Ovary (tissue), 9 donors: ENCODE measurements around the gene CABP2. TPM values are rescaled to one million over a fixed set of nuclear protein-coding genes. Genes with fewer than 3 reads are reported as not detected.

ENCODE experiments used
- DNase-seq, 5 donors: peaks; one replicate each; pipeline ENCODE4 v3.0.0-alpha.2; 2019 to 2020
- H3K27ac ChIP-seq, 2 donors: fragments of 200-600 bp; one replicate each; pipeline versions ENCODE4 v1.5.1 to v1.8.0; 2019 to 2022
- H3K27me3 ChIP-seq: fragments of 200-600 bp; one replicate; pipeline ENCODE4 v1.8.0; 2022
- H3K36me3 ChIP-seq: fragments of 200-600 bp; sonication (generic); one replicate; pipeline ENCODE4 v1.5.1; 2019
- H3K4me1 ChIP-seq: one replicate; pipeline ENCODE4 v1.8.1; 2013; ENCODE audit warnings: mild to moderate bottlenecking, moderate library complexity; ENCODE audit not compliant: insufficient read depth
- H3K4me3 ChIP-seq: fragments of 200-600 bp; sonication (generic); one replicate; pipeline ENCODE4 v1.5.1; 2017
- H3K9me3 ChIP-seq, 2 donors: fragments of 200-600 bp in 1 of 2; sonication (generic) in 1 of 2; one replicate each; pipeline versions ENCODE4 v1.5.1 to v1.8.1; 2013 to 2019; ENCODE audit warnings: mild to moderate bottlenecking in 1 of 2, moderate library complexity in 1 of 2
- CTCF ChIP-seq, 3 donors: fragments of 450-650 bp in 2 of 3; fragments of 200-600 bp in 1 of 3; IDR thresholded peaks; one replicate each; pipeline versions ENCODE4 v1.5.1 to v1.8.0; 2016 to 2022; ENCODE audit warnings: antibody characterized with exemption in 3 of 3, mild to moderate bottlenecking in 1 of 3
- EP300 ChIP-seq: sonication (generic); formaldehyde crosslinking; IDR thresholded peaks from one replicate; pipeline ENCODE4 v1.6.1; 2017; ENCODE audit warnings: antibody characterized with exemption
- POLR2A ChIP-seq: fragments of 450-650 bp; IDR thresholded peaks from one replicate; pipeline ENCODE4 v1.6.1; 2017; ENCODE audit warnings: antibody characterized with exemption, mild to moderate bottlenecking, moderate library complexity
- WGBS, 3 donors: extraction: QIAGEN DNeasy Blood & Tissue Kit in 1 of 3; methylation state at CpG; one replicate each; pipeline versions ENCODE4 v1.1.5 to v1.1.7; 2013 to 2017; 5-methylcytosine and 5-hydroxymethylcytosine counted together
- intact Hi-C, 4 donors: fragments of 100-400 bp; cut with DNase I; formaldehyde crosslinking; loops; one replicate each; pipeline versions ENCODE4 v1.11.0 to v1.15.1; 2022 to 2023
- polyA plus RNA-seq, 2 donors: library from polyadenylated mRNA; stranded (reverse); fragments of 200-250 nt in 1 of 2; fragments of 350-450 nt in 1 of 2; fragmentation: Illumina TruSeq in 1 of 2; extraction: RNeasy Lipid Tissue Mini Kit (QIAGEN cat#74804) in 1 of 2; gene quantifications; one replicate each; pipeline ENCODE4 v1.2.3, GENCODE V29; 2013 to 2014
- total RNA-seq, 7 donors: library from RNA; depleted of rRNA in 2 of 7; stranded (reverse); fragments of >200 nt in 2 of 7; fragmentation: NEBNext Ultra II Directional in 3 of 7; extraction: Animal tissue kit (Norgen Biotek cat#: 25700) in 3 of 7; gene quantifications; one replicate each; pipeline versions ENCODE4 v1.1.0 to v1.2.4, GENCODE V29; 2016 to 2023
- donor health status: DM: no; HTN: no; CAD: no; lungs with moderate emphysema.
- donor health status: DM: no; HTN: no; CAD: no.
- donor health status: Bipolar disorder and iron deficiency.
- donor health status: DM: yes; HTN: yes; CAD: no.
- donor health status: DM: no; HTN: no; CAD: no.
- donor health status: DM: yes; HTN: yes; CAD: no.

The CABP2 gene
- total and polyA plus RNA-seq, 9 donors, result not detected

- intact Hi-C loops, result loop anchor here in 3 of 4 donors (2.0 to 10.0 kb wide), 4 partner anchors 61 to 108 kb away; partner anchors contain the start of genes PPP1CA (in 2 of the 3), CORO1B (in 1 of the 3) and TBC1D10C (in 1 of the 3)
- H3K4me1 ChIP-seq, result peaks cover 13% of the 10 kb centered on the region
Observed at GRCh38 chr11:67505605-67506396, 17.4 kb downstream of the CABP2 start.

GRCh38 chr11:67504950-67505581 lies 18.2 kb downstream of the CABP2 start, which contains the start of gene PITPNM1:
Gene PITPNM1 (minus strand): TSS chr11:67505363. CDS start chr11:67504180, 1,183 bp downstream.
- no peaks in the 10 kb centered on the region for H3K36me3 ChIP-seq
- DNase-seq, result peak in 3 of 5 donors; percentile 49 to 79 (median 71)
- WGBS, 3 donors, result 1 to 2% (median 1%) methylated on average over 36 to 58 of the region's 58 CpGs
- peak; percentile 18 for TF ChIP-seq POLR2A
- no peak for TF ChIP-seq EP300
- TF ChIP-seq CTCF (IDR thresholded peaks at IDR 0.05), result no peak
- peak within 1 kb of the TSS; percentile 37 for H3K4me3 ChIP-seq
- H3K27ac ChIP-seq, result peak within 1 kb of the TSS; percentile 4 to 39
- peaks cover 13% of the 10 kb centered on the region for H3K4me1 ChIP-seq
- H3K27me3 ChIP-seq, result no peaks in the 10 kb centered on the region
- H3K9me3 ChIP-seq, result no peaks in the 10 kb centered on the region
- intact Hi-C loops, result loop anchor here in 3 of 4 donors (5.0 to 10.0 kb wide), 4 partner anchors 60 to 148 kb away; partner anchors contain the start of genes CORO1B (in 1 of the 3), PPP1CA (in 1 of the 3) and TBC1D10C (in 1 of the 3)

More at GRCh38 chr11:67505605-67506396, 17.4 kb downstream of the CABP2 start:
- Histone ChIP-seq H3K27me3 (no peaks in the 10 kb centered on the region), H3K4me3 (peak overlapping the region; percentile 37), H3K27ac (peak overlapping the region; percentile 4 to 39), H3K36me3 (no peaks in the 10 kb centered on the region), H3K9me3 (no peaks in the 10 kb centered on the region)
- peak; percentile 66 to 85 (median 80) for DNase-seq
- 26 to 31% (median 28%) methylated on average over 14 to 17 of the region's 17 CpGs for WGBS, 3 donors
- TF ChIP-seq POLR2A, result no peak
- no peak for TF ChIP-seq EP300
- TF ChIP-seq CTCF (IDR thresholded peaks at IDR 0.05), result peak; percentile 89 to 92 (median 90)

GRCh38 chr11:67504005-67504949 lies 19.0 kb downstream of the CABP2 start:
- peak overlapping the region in 1 of 2 donors; percentile 31 for H3K27ac ChIP-seq
- TF ChIP-seq POLR2A, result no peak
- intact Hi-C loops, result loop anchor here in 3 of 4 donors (5.0 to 10.0 kb wide), 3 partner anchors 59 to 147 kb away; partner anchors contain the start of genes CORO1B (in 1 of the 3), PPP1CA (in 1 of the 3) and TBC1D10C (in 1 of the 3)
- peak overlapping the region; percentile 37 for H3K4me3 ChIP-seq
- no peaks in the 10 kb centered on the region for H3K27me3 ChIP-seq
- H3K4me1 ChIP-seq, result peaks cover 13% of the 10 kb centered on the region
- DNase-seq, result peak in 2 of 5 donors; percentile 62 to 71
- H3K9me3 ChIP-seq, result no peaks in the 10 kb centered on the region
- no peaks in the 10 kb centered on the region for H3K36me3 ChIP-seq
- 1 to 3% (median 1%) methylated on average over 70 to 101 of the region's 101 CpGs for WGBS, 3 donors

- Histone ChIP-seq H3K36me3 (no peaks in the 10 kb centered on the region), H3K27ac (no peak overlapping the region), H3K27me3 (no peaks in the 10 kb centered on the region), H3K4me1 (peaks cover 13% of the 10 kb centered on the region), H3K9me3 (no peaks in the 10 kb centered on the region), H3K4me3 (no peak overlapping the region)
- TF ChIP-seq EP300 (no peak), CTCF (IDR thresholded peaks at IDR 0.05) (no peak), POLR2A (no peak)
- WGBS, 3 donors, result 73 to 80% (median 75%) methylated on average over 19 of the region's 19 CpGs
- peak in 1 of 5 donors; percentile 42 for DNase-seq
- intact Hi-C loops, result loop anchor here in 3 of 4 donors (5.0 to 10.0 kb wide), 3 partner anchors 59 to 146 kb away; partner anchors contain the start of genes CORO1B (in 1 of the 3), PPP1CA (in 1 of the 3) and TBC1D10C (in 1 of the 3)
Observed at GRCh38 chr11:67503119-67504004, 19.9 kb downstream of the CABP2 start.
